Measurements from ENCODE around the gene IBA57. TPM values are rescaled to one million over a fixed set of nuclear protein-coding genes. Genes with fewer than 3 reads are reported as not detected.

The IBA57 gene
- polyA plus RNA-seq, 1 donor (not counting 4 experiments of a cell fraction or from before 2014, with no cell fraction given): 1.5 TPM

DNA sequence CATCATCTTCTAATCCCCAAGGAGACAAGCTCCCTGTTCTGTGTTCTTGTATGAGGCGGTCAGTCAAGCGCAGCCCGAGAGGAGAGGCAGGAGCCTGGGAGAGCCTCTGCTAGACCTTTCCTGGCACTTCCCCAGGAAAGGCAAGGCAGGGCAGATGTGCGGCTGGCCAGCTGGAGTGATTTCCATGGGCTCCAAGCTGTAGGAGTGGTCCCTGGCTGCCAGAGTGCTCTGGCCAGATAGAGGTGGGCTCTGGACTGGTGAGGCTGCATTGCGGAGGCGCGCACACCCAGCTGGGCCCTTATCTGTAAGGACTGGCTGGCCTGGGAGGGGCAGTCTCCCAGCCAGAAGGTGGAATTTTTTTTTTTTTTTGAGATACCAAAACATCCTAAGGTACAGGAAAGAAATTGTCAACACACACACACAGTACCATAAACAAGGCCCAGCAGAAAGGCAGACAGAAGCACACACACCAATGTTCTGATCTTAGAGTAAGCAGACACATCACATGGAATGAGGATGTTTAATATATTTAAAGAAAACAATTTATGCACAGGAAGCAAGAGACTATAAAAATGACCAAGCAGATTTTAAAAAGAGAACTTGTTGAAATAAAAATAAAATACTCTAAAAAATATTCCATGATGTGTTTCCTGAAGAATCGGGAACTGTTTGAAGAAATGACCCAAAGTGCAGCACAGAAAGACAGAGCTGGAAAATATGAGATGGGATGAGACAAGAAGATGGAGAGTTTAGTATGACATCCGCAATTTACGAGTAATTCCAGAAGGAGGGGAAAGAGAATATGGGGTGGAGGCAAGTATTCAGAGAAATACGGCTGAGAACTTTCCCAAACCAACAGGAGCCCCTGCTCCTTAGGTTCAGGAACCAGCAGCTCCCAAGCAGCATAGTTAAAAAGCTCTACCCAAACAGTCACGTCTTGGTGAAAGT lies 13.4 kb downstream of the IBA57 start:
- FAIRE-seq: no peak
- no peak overlapping the region for H3K4me3 ChIP-seq (ENCODE audit: control insufficient read depth in 2 of 3, extremely low read depth in 1 of 3, insufficient read depth in 2 of 3, low read depth in 1 of 3, low read length in 3 of 3)
- H3K9me1 ChIP-seq (ENCODE audit: control insufficient read depth, extremely low read depth, insufficient read depth, low read length): no peaks in the 10 kb centered on the region
- H3K27ac ChIP-seq (ENCODE audit: control insufficient read depth, insufficient read depth, low read length): no peak overlapping the region
- TF ChIP-seq, protein P1, sequence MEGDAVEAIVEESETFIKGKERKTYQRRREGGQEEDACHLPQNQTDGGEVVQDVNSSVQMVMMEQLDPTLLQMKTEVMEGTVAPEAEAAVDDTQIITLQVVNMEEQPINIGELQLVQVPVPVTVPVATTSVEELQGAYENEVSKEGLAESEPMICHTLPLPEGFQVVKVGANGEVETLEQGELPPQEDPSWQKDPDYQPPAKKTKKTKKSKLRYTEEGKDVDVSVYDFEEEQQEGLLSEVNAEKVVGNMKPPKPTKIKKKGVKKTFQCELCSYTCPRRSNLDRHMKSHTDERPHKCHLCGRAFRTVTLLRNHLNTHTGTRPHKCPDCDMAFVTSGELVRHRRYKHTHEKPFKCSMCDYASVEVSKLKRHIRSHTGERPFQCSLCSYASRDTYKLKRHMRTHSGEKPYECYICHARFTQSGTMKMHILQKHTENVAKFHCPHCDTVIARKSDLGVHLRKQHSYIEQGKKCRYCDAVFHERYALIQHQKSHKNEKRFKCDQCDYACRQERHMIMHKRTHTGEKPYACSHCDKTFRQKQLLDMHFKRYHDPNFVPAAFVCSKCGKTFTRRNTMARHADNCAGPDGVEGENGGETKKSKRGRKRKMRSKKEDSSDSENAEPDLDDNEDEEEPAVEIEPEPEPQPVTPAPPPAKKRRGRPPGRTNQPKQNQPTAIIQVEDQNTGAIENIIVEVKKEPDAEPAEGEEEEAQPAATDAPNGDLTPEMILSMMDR (optimal IDR thresholded peaks at IDR 0.05 in 1 of 3, IDR thresholded peaks at IDR 0.05 in 1 of 3, conservative IDR thresholded peaks at IDR 0.05 in 1 of 3; ENCODE audit: extremely low read depth in 1 of 3, insufficient read depth in 2 of 3, low read length in 3 of 3): no peak
- TF ChIP-seq EZH2 (IDR thresholded peaks at IDR 0.05; ENCODE audit: low read length): no peak
- H3K27me3 ChIP-seq (ENCODE audit: control insufficient read depth, extremely low read depth, insufficient read depth, low read length): no peaks in the 10 kb centered on the region
- H4K20me1 ChIP-seq (ENCODE audit: control insufficient read depth, extremely low read depth, insufficient read depth, low read length): no peaks in the 10 kb centered on the region
- H3K4me2 ChIP-seq (ENCODE audit: control insufficient read depth, extremely low read depth, insufficient read depth, low read depth, low read length): no peak overlapping the region
- no peak overlapping the region for H2AFZ ChIP-seq (ENCODE audit: control insufficient read depth, low read length)
- H3K79me2 ChIP-seq (ENCODE audit: control insufficient read depth, insufficient read depth, low read length): no peaks in the 10 kb centered on the region
- dilution Hi-C loops (cut with MboI; ENCODE audit: extremely low pct_ligation_motif_present, low sequenced_read_pairs): no loop called here
- no peak overlapping the region for H3K9ac ChIP-seq (ENCODE audit: control insufficient read depth, extremely low read depth, insufficient read depth, low read length)
- H3K4me1 ChIP-seq (ENCODE audit: control insufficient read depth, extremely low read depth, insufficient read depth, low read length): no peaks in the 10 kb centered on the region
- no peak for DNase-seq (ENCODE audit: low read depth, low spot score)
- H3K9me3 ChIP-seq (ENCODE audit: control insufficient read depth, low read depth, low read length): no peaks in the 10 kb centered on the region
- H3K36me3 ChIP-seq (ENCODE audit: control insufficient read depth in 2 of 2, extremely low read depth in 1 of 2, insufficient read depth in 2 of 2, low read length in 2 of 2): peaks cover 0 to 3% of the 10 kb centered on the region in 2 experiments

- Histone ChIP-seq H2AFZ (ENCODE audit: control insufficient read depth, low read length) (no peak overlapping the region), H3K4me2 (ENCODE audit: control insufficient read depth, extremely low read depth, insufficient read depth, low read depth, low read length) (no peak overlapping the region), H3K27me3 (ENCODE audit: control insufficient read depth, extremely low read depth, insufficient read depth, low read length) (no peaks in the 10 kb centered on the region), H3K79me2 (ENCODE audit: control insufficient read depth, insufficient read depth, low read length) (no peaks in the 10 kb centered on the region), H3K9me1 (ENCODE audit: control insufficient read depth, extremely low read depth, insufficient read depth, low read length) (no peaks in the 10 kb centered on the region), H3K4me1 (ENCODE audit: control insufficient read depth, extremely low read depth, insufficient read depth, low read length) (no peaks in the 10 kb centered on the region), H4K20me1 (ENCODE audit: control insufficient read depth, extremely low read depth, insufficient read depth, low read length) (no peaks in the 10 kb centered on the region), H3K4me3 (ENCODE audit: control insufficient read depth in 2 of 3, extremely low read depth in 1 of 3, insufficient read depth in 2 of 3, low read depth in 1 of 3, low read length in 3 of 3) (no peak overlapping the region), H3K36me3 (ENCODE audit: control insufficient read depth in 2 of 2, extremely low read depth in 1 of 2, insufficient read depth in 2 of 2, low read length in 2 of 2) (peaks cover 0 to under 1% of the 10 kb centered on the region in 2 experiments), H3K9ac (ENCODE audit: control insufficient read depth, extremely low read depth, insufficient read depth, low read length) (no peak overlapping the region), H3K27ac (ENCODE audit: control insufficient read depth, insufficient read depth, low read length) (no peak overlapping the region), H3K9me3 (ENCODE audit: control insufficient read depth, low read depth, low read length) (no peaks in the 10 kb centered on the region)
- no peak for TF ChIP-seq EZH2 (IDR thresholded peaks at IDR 0.05; ENCODE audit: low read length)
- TF ChIP-seq, protein P1 (optimal IDR thresholded peaks at IDR 0.05 in 1 of 3, IDR thresholded peaks at IDR 0.05 in 1 of 3, conservative IDR thresholded peaks at IDR 0.05 in 1 of 3; ENCODE audit: extremely low read depth in 1 of 3, insufficient read depth in 2 of 3, low read length in 3 of 3): peak in 2 of 3 experiments; percentile 29 to 32
- FAIRE-seq: no peak
- DNase-seq (ENCODE audit: low read depth, low spot score): no peak
- dilution Hi-C loops (cut with MboI; ENCODE audit: extremely low pct_ligation_motif_present, low sequenced_read_pairs): no loop called here
Measured at GRCh38 chr1:228180271-228180958, 14.8 kb downstream of the IBA57 start.

Data from keratinocyte (primary cell).